ENCODE measurements around the gene SMPD1. TPM values are rescaled to one million over a fixed set of nuclear protein-coding genes. Genes with fewer than 3 reads are reported as not detected.

SMPD1 gene
- total RNA-seq, 1 donor from 2014 or later: 22.5 TPM

DNA sequence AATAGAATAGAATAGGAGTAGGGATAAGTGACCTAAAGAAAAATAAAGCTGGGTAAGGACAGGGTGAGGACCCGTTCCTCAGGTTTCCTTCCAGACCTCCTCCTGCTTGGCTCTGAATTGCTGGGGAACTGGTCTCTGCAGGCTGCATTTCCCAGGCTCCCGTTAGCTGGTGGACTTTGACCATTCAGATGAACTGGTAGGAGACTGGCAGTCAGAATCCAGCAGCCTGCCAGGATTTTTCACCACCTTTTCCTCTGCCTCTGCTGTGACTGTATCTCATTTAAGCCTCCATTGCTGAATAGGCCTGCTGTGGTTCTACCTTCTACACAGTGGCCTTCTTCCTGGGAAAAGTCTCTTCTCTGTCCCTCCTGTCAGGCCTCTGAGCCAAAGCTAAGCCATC is 24.6 kb upstream of the SMPD1 start:
- DNase-seq (ENCODE audit: low read depth): no peak
- TF ChIP-seq, protein P1, sequence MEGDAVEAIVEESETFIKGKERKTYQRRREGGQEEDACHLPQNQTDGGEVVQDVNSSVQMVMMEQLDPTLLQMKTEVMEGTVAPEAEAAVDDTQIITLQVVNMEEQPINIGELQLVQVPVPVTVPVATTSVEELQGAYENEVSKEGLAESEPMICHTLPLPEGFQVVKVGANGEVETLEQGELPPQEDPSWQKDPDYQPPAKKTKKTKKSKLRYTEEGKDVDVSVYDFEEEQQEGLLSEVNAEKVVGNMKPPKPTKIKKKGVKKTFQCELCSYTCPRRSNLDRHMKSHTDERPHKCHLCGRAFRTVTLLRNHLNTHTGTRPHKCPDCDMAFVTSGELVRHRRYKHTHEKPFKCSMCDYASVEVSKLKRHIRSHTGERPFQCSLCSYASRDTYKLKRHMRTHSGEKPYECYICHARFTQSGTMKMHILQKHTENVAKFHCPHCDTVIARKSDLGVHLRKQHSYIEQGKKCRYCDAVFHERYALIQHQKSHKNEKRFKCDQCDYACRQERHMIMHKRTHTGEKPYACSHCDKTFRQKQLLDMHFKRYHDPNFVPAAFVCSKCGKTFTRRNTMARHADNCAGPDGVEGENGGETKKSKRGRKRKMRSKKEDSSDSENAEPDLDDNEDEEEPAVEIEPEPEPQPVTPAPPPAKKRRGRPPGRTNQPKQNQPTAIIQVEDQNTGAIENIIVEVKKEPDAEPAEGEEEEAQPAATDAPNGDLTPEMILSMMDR (conservative IDR thresholded peaks at IDR 0.05; ENCODE audit: low read depth, low read length): no peak
- no peak overlapping the region for H3K4me3 ChIP-seq (ENCODE audit: low read depth, low read length)

DNA sequence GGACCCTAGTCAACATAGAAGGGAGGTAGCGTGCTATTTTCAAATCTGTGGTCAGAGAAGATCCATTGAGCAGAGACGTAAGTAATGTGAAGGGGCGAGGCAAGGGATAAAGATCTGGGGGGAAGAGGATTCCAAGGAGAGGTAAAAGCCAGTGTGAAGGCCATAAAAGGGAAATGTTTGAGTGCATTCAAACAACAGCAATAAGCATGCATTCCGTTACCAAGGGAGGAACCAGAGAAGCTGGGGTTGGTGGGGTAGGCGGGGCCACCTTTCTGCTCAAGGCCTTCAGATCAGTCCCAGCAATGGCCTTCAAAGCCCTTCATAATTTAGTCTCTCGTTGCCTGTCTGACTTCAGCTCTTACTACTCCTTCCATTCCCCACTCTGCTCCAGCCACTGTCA is 18.4 kb upstream of the SMPD1 start:
- TF ChIP-seq, protein P1 (conservative IDR thresholded peaks at IDR 0.05; ENCODE audit: low read depth, low read length): no peak
- no peak overlapping the region for H3K4me3 ChIP-seq (ENCODE audit: low read depth, low read length)
- no peak for DNase-seq (ENCODE audit: low read depth)

DNA sequence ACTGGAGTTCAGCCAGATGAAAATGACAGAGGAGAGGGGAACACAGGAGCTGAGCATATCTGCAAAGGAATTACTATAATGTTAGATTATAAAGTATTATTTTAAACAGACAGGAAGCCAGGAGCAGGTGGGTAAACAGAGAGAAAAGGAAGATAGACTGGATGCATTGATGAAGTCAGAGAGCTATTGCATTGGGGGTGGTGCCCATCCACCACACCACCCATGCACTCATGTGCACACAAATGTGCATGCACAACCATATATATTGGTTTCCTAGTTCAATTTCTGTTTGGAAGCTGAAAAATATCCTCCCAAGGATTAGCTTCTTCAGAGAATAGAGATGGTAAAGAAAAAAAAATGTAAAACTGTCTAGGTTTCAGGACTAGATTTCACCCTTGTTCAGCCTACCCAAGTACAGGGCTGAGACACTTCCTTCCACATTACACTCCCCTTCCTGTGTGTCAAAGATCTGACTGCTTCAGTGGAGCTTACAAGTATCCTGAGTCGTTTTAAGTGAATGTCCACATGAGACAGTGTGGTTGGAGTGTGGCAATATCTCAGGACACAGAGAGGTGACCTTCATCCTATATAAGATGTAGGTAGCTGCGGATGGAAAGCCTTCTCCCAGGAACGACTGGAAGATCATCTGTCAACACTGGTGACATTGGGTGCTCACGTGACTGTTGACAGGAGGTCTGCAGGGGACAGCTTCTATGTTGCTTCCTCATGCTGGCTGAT is 12.2 kb upstream of the SMPD1 start:
- TF ChIP-seq, protein P1 (conservative IDR thresholded peaks at IDR 0.05; ENCODE audit: low read depth, low read length): no peak
- no peak overlapping the region for H3K4me3 ChIP-seq (ENCODE audit: low read depth, low read length)
- DNase-seq (ENCODE audit: low read depth): no peak

DNA sequence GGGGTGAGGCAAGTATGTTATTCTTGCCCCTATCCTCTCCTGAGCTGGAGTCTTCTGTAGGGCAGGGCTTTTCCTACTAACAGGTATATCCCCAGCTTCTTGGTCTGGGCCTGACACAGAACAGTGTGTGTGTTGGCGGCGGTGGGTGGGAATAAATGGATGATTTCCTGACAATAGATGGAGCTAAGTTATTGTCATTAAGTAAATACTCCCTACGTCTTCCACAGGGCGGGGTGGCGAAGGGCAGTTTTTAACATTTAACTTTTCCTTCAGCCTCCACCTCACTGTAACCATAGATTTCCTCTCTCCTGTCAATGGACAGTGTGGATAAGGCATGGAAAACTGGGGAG is 11.7 kb upstream of the SMPD1 start:
- TF ChIP-seq, protein P1 (conservative IDR thresholded peaks at IDR 0.05; ENCODE audit: low read depth, low read length): no peak
- H3K4me3 ChIP-seq (ENCODE audit: low read depth, low read length): no peak overlapping the region
- no peak for DNase-seq (ENCODE audit: low read depth)

DNA sequence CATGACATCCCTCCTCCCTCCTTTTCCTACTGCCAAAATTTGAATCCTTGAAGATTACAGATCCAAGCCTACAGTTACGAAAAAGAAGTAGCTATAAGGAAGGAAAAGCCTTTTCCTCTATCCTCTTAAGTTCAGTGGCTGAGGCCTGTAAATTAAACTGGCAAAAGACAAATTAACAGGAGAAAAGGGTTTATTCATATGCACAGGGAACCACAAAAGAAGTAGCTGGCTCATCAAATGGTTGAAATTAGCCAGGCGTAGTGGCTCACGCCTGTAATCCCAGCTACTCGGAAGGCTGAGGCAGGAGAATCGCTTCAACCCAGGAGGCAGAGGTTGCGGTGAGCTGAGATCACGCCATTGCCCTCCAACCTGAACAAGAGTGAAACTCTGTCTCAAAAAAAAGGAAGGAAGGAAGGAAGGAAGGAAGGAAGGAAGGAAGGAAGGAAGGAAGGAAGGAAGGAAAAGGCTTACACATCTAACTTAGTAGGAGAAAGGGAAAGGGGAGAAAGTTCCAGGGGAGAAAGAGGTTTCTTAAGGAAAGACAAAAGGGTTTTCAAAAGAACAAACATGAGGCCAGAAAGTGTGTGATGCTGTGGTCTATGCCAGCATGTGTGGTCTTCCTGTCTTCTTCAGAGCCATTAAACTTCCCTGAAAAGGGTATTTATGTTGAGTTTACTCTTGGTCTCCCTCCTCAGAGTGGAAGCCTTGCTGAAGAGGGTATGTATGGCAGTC is 5.1 kb upstream of the SMPD1 start:
- TF ChIP-seq, protein P1 (conservative IDR thresholded peaks at IDR 0.05; ENCODE audit: low read depth, low read length): no peak
- DNase-seq (ENCODE audit: low read depth): no peak
- no peak overlapping the region for H3K4me3 ChIP-seq (ENCODE audit: low read depth, low read length)

DNA sequence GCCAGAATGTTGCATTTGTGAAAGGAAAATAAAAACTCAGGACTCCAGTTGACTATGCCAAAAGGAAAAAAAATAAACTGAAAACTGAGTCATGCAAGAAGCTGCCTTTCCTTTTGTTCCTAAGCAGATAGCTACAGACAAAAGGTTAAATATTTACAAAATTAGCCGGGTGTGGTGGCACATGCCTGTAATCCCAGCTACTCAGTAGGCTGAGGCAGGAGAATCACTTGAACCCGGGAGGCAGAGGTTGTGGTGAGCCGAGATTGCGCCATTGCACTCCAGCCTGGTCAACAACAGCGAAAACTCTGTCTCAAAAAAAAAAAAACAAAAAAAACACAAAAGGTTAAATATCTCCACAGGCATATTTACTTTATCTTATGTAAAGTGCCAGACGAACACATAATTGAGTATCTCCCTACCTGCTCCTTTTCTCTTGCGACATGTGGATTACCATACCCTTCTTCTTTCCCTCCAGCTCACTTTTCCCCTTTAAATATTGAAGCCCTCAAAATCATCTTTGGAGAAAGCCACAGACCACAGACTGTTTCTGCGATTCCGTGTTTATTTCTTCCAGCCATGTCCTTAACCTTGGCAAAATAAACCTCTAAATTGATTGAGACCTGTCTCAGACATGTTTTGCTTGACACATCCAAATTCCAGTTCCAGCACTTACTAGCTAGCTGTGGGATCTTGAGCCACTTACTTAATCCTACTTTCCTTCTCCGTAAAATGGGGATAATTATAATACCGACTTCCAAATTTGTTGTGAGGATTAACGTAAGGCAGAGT is 2.3 kb upstream of the SMPD1 start:
- TF ChIP-seq, protein P1 (conservative IDR thresholded peaks at IDR 0.05; ENCODE audit: low read depth, low read length): no peak
- DNase-seq (ENCODE audit: low read depth): peak; percentile 74
- H3K4me3 ChIP-seq (ENCODE audit: low read depth, low read length): no peak overlapping the region
